22Rv1 (cell line): ENCODE data around the gene KIAA0513.

Source experiments
- ZFX ChIP-seq: fragments of 450-650 bp; IDR thresholded peaks from 2 replicates; pipeline ENCODE4 v1.6.1; 2017; ENCODE audit warnings: antibody characterized with exemption, borderline replicate concordance
- TF ChIP-seq, protein P1 (sequence below): fragments of 450-650 bp; IDR thresholded peaks from 2 replicates; pipeline ENCODE4 v1.5.1; 2017; ENCODE audit warnings: mild to moderate bottlenecking

DNA sequence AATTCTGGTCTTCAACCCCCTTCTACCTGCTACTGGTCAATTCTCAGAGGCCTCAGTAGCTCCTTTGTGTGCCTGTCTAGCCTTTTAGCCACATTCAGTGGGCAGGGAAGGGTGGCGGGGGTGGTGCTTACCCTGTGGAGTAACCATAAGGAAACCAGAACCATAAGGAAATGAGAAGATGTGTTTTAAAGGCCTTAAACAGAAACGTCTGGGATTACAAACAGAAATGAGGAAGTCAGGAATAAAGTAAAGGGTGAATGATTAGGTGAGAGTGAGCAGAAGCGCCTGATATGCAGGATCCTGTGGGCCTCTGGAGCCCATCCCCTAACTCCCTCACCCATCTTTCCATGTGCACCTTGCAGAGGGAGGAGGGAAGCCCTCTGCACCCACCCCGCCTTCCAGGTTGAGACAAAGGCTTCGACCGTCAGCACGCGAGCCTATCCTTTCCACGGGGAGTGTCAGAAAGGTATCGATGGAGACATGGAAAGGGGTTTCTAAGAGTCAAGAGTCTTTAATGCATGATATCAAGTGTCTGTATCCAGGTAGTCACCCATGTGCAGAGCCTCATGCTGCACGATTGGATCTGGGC is 20.4 kb downstream of the KIAA0513 start:
- TF ChIP-seq, protein P1, sequence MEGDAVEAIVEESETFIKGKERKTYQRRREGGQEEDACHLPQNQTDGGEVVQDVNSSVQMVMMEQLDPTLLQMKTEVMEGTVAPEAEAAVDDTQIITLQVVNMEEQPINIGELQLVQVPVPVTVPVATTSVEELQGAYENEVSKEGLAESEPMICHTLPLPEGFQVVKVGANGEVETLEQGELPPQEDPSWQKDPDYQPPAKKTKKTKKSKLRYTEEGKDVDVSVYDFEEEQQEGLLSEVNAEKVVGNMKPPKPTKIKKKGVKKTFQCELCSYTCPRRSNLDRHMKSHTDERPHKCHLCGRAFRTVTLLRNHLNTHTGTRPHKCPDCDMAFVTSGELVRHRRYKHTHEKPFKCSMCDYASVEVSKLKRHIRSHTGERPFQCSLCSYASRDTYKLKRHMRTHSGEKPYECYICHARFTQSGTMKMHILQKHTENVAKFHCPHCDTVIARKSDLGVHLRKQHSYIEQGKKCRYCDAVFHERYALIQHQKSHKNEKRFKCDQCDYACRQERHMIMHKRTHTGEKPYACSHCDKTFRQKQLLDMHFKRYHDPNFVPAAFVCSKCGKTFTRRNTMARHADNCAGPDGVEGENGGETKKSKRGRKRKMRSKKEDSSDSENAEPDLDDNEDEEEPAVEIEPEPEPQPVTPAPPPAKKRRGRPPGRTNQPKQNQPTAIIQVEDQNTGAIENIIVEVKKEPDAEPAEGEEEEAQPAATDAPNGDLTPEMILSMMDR = no peak
- TF ChIP-seq ZFX = no peak
